Calu3 (cell line): ENCODE data around the gene SLC30A1. TPM values are rescaled to one million over a fixed set of nuclear protein-coding genes. Genes with fewer than 3 reads are reported as not detected.

ENCODE experiments used
- BruUV-seq: library from RNA; stranded (reverse); fragments of 400-500 nt; replicated peaks from 2 replicates; lab custom pipeline; 2021; lab: Mats Ljungman, UMichigan
- CTCF ChIA-PET: fragments of 300-600 bp; sonication (Branson Sonifier 250); formaldehyde crosslinking; loops from one replicate; lab custom pipeline; 2022; ENCODE audit warnings: antibody characterized with exemption; lab: Charles Lee
- DNase-seq: peaks from one replicate; pipeline ENCODE4 v3.0.0; 2022
- H3K27ac Mint-ChIP-seq: one replicate; pipeline ENCODE4 v1.8.0; 2022; ENCODE audit warnings: mixed read lengths; ENCODE audit not compliant: unreplicated experiment
- H3K27me3 Mint-ChIP-seq: one replicate; pipeline ENCODE4 v1.8.0; 2022; ENCODE audit warnings: mixed read lengths; ENCODE audit not compliant: unreplicated experiment
- H3K36me3 Mint-ChIP-seq: one replicate; pipeline ENCODE4 v1.8.0; 2022; ENCODE audit warnings: mild to moderate bottlenecking, moderate library complexity, mixed read lengths; ENCODE audit not compliant: insufficient read depth, unreplicated experiment
- H3K4me1 Mint-ChIP-seq: one replicate; pipeline ENCODE4 v1.8.0; 2022; ENCODE audit warnings: mild to moderate bottlenecking, low read depth, mixed read lengths; ENCODE audit not compliant: unreplicated experiment
- H3K4me3 Mint-ChIP-seq: one replicate; pipeline ENCODE4 v1.8.0; 2022; ENCODE audit warnings: mild to moderate bottlenecking, low read depth, moderate library complexity, mixed read lengths; ENCODE audit not compliant: unreplicated experiment
- H3K9me3 Mint-ChIP-seq: one replicate; pipeline ENCODE4 v1.8.0; 2022; ENCODE audit warnings: low read depth, mixed read lengths; ENCODE audit not compliant: unreplicated experiment
- intact Hi-C: fragments of 100-400 bp; cut with micrococcal nuclease; formaldehyde crosslinking; loops from one replicate; pipeline ENCODE4 v1.10.0; 2022; ENCODE audit not compliant: unreplicated experiment
- total RNA-seq: library from RNA; stranded (reverse); gene quantifications from 2 replicates; pipeline ENCODE4 v1.2.3, GENCODE V29; 2022
- TF ChIP-seq, protein P1 (sequence below): fragments of 200-600 bp; IDR thresholded peaks from one replicate; pipeline ENCODE4 v1.8.0; 2022; ENCODE audit warnings: antibody characterized with exemption; ENCODE audit not compliant: unreplicated experiment

Gene SLC30A1
- total RNA-seq, 1 experiment from 2014 or later = 15.5 TPM

DNA sequence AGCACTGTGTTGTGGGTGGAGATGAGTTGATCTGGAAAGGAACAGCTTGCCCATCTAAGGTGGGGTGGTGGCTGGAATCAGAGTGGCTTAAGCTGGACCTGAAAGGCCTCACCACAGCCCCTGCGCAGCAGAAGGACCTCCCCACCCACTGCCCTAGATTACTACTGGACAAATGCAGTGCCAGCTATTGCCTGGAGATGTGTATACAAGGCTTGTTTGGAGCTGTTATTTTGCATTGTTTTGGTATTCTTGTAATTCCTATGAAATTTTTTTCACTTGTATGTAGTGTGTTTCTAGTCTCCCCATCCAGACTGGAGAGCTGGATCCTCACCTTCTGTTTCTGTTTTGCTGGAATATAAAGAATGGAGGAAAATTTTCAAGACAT lies 1.3 kb upstream of the SLC30A1 start:
- H3K27ac Mint-ChIP-seq = peak overlapping the region; percentile 91
- CTCF ChIA-PET = interaction anchor here (0.7 to 1.5 kb wide), 4 partner anchors 45 to 65 kb away, joined by 3 to 5 read pairs (median 3); no protein-coding TSS in a partner anchor
- peak overlapping the region; percentile 95 for H3K4me3 Mint-ChIP-seq
- H3K27me3 Mint-ChIP-seq = no peaks in the 10 kb centered on the region
- TF ChIP-seq, protein P1, sequence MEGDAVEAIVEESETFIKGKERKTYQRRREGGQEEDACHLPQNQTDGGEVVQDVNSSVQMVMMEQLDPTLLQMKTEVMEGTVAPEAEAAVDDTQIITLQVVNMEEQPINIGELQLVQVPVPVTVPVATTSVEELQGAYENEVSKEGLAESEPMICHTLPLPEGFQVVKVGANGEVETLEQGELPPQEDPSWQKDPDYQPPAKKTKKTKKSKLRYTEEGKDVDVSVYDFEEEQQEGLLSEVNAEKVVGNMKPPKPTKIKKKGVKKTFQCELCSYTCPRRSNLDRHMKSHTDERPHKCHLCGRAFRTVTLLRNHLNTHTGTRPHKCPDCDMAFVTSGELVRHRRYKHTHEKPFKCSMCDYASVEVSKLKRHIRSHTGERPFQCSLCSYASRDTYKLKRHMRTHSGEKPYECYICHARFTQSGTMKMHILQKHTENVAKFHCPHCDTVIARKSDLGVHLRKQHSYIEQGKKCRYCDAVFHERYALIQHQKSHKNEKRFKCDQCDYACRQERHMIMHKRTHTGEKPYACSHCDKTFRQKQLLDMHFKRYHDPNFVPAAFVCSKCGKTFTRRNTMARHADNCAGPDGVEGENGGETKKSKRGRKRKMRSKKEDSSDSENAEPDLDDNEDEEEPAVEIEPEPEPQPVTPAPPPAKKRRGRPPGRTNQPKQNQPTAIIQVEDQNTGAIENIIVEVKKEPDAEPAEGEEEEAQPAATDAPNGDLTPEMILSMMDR = no peak
- BruUV-seq = no TSS peak
- peaks cover 50% of the 10 kb centered on the region for H3K36me3 Mint-ChIP-seq
- H3K4me1 Mint-ChIP-seq = peaks cover 19% of the 10 kb centered on the region
- intact Hi-C loops = loop anchor here (2.0 kb wide), 1 partner anchor 23 kb away; no protein-coding TSS in a partner anchor
- H3K9me3 Mint-ChIP-seq = no peaks in the 10 kb centered on the region
- DNase-seq = no peak

DNA sequence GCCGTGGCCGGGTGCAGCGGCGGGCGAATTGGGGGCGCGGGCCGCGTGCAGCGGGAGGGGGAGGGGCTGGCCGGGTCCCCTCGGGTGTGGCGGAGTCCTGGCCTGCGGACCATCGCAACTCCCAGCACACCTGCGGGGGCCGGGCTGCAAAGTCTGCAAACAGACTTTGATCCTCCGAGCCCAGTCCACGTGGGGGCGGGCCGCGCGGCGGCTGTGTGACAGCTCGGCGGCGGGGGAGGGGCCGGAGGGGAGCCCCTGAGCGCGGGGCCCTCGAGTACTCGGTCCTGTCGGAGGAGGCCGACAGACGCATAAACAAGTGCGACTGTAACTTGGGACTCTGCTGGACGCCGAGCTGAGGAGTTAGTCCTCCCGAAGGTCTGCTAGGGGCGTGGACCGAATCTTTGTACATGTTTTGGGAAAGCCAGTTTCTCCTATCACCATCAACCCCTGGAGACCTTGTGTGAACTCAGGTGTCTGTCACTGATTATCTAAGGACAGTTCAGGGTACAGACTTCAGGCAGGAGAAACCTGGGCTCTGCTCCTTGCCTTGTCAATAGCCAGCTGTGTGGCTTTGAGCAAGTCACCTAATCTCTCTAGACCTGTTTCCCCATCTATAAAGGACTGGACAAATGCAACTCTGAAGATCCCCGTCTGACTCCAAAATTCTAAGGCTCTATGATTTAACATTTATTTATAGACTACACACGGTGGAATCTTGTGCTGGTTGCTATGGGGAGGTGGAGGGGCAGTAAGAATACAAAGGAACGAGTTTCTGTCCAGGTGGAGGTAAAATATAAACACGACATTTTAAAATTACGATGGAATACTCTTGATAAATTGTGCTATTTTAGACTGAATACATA lies 710 bp upstream of the SLC30A1 start:
- Mint-ChIP-seq H3K9me3 (no peaks in the 10 kb centered on the region), H3K4me3 (peak overlapping the region; percentile 95), H3K36me3 (peaks cover 53% of the 10 kb centered on the region), H3K27me3 (no peaks in the 10 kb centered on the region), H3K4me1 (peaks cover 23% of the 10 kb centered on the region), H3K27ac (peak overlapping the region; percentile 91)
- DNase-seq = peak; percentile 82
- TF ChIP-seq, protein P1 = no peak
- intact Hi-C loops = loop anchor here (2.0 kb wide), 2 partner anchors 23 to 257 kb away; no protein-coding TSS in a partner anchor
- CTCF ChIA-PET = interaction anchor here (0.5 to 2.0 kb wide), 12 partner anchors 15 to 414 kb away, joined by 3 to 12 read pairs (median 4); no protein-coding TSS in a partner anchor
- TSS peak; percentile 39 for BruUV-seq

DNA sequence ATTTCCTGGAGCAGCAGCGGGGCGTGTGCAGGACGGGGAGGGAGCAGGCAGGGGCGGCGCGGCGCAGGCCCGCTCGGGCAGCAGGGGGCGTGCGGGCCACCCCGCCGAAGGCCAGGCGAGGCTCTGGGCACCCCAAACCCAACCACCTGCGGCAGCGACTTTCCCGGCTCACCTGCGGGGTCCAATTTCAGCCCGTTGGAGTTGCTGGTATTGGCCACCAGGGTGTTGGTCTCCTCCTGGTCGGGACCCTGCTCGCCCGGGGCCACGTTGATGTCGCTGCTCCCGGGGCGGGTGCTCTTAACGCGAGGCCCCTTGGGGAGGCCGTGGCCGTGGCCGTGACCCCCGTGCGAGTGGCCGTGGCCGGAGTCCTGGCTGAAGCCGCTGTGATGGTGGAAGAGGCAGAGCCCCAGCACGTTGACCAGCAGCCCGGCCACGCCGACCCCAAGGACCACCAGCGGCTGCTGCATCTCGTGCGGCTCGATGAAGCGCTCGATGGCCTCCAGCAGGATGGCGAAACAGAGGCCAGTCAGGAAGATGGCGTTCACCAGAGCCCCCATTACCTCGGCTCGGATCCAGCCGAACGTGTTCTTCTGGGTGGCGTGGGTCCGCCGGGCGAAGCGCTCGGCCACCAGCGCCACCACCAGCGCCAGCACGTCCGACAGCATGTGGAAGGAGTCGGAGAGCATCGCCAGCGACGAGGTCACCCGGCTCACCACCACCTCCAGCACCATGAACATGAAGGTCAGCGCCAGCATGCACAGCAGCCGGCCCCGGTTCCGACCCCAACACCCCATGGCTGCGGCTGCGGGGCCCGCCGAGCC lies 932 bp downstream of the SLC30A1 start:
- Mint-ChIP-seq H3K4me1 (peaks cover 23% of the 10 kb centered on the region), H3K27me3 (no peaks in the 10 kb centered on the region), H3K27ac (peak overlapping the region; percentile 92), H3K9me3 (no peaks in the 10 kb centered on the region), H3K4me3 (peak overlapping the region; percentile 95), H3K36me3 (peaks cover 59% of the 10 kb centered on the region)
- peak; percentile 94 for DNase-seq
- CTCF ChIA-PET = interaction anchor here (1.0 to 2.0 kb wide), 7 partner anchors 25 to 76 kb away, joined by 3 to 12 read pairs (median 7); no protein-coding TSS in a partner anchor
- BruUV-seq = TSS peak; percentile 64
- TF ChIP-seq, protein P1 = peak; percentile 95
- intact Hi-C loops = loop anchor here (1.0 to 2.0 kb wide), 2 partner anchors 63 to 255 kb away; no protein-coding TSS in a partner anchor

DNA sequence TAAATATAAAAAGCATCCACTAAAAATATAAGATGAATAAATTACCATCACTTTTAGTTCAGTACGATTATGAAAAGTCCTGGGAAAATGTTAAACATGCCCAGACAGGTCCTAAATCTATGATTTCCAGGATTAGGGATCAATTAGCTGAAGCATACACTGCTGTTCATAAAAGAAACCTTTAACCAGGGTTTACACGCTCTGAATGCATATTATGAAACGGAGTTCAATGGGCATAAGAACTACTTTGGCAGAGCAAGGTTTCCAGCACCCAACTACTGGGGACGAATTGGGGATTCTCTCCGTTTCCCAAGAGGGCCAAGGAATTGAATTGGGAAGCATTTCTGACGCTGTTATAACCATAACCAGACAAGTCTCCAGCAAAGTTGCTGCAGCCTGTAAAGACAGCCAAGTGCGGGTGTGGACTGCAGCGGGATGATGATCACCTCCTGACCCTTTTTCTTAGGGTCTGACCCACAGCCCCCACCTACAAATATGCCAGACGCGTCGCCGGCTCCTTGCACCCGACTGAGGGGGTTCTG lies 1.6 kb downstream of the SLC30A1 start:
- DNase-seq = no peak
- intact Hi-C loops = no loop called here
- BruUV-seq = no TSS peak
- Mint-ChIP-seq H3K4me1 (peaks cover 23% of the 10 kb centered on the region), H3K4me3 (peak overlapping the region; percentile 95), H3K27me3 (no peaks in the 10 kb centered on the region), H3K27ac (peak overlapping the region; percentile 92), H3K9me3 (no peaks in the 10 kb centered on the region), H3K36me3 (peaks cover 59% of the 10 kb centered on the region)
- TF ChIP-seq, protein P1 = no peak
- CTCF ChIA-PET = interaction anchor here (0.6 to 1.7 kb wide), 5 partner anchors 30 to 81 kb away, joined by 3 to 7 read pairs (median 5); no protein-coding TSS in a partner anchor
